Hematopoietic multipotent progenitor cell treated with erythropoietin and hydrocortisone succinate and interleukin-3 and kit ligand, for 17 days (in vitro differentiated cells): ENCODE data around the gene EML6.

ENCODE experiments used
- DNase-seq: peaks from one replicate; pipeline ENCODE4 v3.0.0-alpha.2; 2015; ENCODE audit warnings: low spot score

Gene EML6

DNA sequence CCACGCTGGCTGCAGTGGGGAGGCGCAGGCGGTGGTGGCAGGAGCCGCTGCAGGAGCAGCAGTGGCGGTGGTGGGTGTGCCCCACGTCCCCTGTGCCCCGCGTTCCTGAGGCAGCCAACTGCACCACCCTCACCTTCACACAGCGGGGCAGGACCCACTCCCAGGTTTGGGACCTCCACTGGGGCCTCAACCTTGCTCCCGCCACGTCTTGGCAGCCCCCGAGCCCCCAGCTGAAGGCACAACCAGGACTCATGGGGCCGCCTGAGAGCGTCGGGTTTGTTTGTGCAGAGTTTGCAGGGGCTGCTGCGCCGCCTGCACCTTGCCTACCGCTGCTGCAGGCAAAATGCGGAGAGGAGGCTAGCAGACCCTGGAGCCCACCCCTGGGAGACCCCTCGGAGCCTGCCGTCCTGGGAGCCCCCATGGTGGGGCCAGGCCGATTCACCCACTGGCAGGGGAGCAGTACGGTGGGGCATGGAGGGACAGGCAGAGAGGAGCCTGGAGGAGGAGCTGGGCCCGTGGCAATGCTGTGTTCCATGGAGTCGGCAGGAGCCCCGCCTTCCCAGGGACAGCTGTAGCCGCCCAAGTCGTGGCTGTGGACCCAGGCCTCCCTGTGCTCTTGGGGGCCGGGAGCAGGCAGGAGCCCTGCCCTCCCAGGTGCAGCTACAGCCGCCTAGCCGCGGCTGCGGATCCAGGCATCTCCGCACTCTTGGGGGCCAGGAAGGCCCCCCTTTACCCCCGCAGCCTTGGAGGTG, 14.7 kb upstream of the EML6 start:
- DNase-seq: no peak

DNA sequence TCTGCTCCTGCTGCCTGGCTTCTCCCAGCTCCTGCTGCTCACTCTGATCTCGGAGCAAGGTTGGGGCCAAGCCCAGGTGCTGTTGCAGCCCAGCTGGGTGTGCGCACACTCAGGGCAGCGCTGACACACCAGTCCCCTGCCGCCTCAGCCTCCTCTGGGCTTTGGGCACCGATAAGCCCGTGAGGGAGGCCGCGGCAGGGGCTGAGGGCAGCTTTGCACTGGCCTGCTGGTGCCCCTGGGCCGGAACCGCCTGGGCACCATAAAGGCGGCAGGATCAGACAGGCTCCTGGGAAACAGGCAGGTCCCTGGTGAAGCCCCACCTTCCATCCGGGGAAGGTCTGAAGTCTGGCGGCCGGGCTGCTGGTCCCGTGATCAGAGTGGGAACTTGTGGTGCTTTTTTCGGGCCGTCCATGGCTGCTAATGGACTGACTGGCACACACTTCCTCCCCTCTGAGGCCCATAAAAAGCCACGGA, 14.1 kb upstream of the EML6 start:
- DNase-seq: no peak

DNA sequence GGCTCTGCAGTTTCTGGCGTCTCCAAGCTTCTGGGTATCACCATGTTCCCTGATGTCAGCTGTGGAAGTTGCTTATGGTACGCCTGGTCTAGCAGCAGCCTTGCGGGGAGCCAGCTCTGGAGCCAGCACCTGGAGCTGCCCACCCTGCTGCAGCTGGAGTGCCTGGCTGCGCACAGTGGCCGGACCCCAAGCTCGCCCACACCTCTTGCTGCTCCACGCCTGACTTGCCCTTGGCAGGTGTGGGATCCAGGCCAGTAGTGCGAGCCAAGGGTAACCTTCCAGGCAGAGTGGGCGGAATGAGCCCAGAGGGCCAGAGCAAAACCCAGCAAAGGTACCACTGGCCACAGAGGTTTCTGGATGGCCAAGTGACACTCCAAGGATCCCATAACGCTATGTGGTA, 13.2 kb upstream of the EML6 start:
- no peak for DNase-seq

DNA sequence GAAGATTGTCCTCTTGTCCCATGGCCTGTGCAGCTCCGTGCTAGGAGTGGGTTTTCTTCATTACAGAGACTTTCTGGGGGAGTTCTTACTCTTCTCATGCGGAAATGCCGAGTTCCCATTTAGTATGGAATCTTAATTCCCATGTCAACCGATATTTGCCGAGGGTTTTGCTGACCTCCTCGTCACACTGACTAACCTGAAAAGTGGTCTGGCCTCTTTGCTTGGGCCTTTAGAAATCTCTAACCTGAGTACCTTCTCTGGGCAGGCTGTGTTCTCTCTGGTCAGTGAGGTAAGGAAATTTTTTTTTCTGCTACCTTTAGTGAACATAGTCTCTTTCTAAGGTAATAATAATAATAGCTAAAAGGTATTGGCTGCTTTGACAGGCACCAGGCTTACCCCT, 10.9 kb upstream of the EML6 start:
- no peak for DNase-seq

DNA sequence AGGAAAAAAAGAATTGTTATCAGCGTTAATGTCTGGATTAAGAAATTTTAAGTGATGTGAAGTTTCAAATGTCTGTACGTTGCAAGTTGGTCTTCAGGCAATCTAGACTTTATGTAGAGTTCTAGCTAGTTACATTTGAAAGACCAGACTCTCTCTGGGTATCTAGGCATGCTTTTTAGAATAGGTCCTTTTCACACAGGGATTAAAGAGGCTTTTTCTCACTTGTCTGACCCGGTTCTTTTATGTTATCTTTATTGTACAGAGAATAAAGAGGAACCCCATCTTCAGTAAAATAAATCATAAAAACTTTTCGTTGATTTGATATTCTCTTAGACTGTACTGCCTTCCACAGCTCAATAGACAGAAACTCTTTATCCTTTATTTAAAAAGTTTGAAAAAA, 8.5 kb upstream of the EML6 start:
- DNase-seq: no peak

DNA sequence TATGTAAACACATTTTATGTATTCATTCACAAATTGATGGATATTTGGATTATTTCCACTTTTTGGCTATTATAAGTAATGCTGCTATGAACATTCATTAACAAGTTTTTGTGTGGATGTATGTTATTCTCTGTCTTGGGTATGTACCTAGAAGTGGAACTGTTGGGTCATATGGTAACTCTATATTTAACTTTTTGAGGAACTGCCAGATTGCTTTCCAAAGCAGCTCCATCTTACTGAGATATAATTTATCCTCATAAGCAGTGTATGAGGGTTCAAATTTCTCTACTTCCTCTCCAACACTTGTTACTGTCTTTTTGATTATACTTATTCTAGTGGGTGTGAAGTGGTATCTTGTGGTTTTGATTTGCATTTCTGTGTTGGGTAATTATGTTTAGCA, 7.1 kb upstream of the EML6 start:
- DNase-seq: no peak

DNA sequence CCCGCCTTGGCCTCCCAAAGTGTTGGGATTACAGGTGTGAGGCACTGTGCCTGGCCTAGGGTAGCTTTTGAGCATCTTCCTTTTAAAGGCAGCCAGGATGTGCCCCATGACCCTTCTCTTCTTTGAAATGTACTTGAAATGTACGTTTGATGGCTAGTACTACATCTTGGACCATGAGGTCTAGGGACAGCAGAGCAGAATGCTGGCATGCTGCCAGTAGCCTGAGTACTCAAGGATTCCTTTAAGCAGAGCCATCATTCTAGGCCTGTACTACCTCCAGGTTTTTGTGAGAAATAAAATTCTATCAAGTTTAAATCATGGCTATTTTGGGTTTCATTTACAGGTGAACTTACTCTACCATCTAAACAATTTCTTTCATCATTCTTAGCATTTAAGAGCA, 2.9 kb upstream of the EML6 start:
- DNase-seq: no peak

DNA sequence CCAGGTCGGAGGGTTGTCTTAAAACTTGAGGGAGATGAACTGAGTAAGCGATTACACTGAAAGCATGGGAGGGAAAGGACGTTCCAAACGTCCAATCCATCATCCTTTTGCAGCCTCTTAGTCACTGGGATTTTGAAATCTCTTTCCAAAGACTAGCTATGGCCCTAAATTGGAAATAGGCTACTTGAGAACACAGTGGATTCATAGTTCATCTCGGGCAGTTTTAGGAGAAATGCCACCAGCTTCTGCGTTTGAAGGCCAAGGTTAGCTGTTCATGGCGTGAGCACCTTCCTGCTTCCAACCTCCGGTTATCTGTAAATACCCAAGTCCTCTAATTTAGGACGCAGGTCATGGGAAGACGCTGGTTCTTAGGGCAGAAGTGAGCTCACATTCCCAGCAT, 821 bp upstream of the EML6 start:
- DNase-seq: no peak

DNA sequence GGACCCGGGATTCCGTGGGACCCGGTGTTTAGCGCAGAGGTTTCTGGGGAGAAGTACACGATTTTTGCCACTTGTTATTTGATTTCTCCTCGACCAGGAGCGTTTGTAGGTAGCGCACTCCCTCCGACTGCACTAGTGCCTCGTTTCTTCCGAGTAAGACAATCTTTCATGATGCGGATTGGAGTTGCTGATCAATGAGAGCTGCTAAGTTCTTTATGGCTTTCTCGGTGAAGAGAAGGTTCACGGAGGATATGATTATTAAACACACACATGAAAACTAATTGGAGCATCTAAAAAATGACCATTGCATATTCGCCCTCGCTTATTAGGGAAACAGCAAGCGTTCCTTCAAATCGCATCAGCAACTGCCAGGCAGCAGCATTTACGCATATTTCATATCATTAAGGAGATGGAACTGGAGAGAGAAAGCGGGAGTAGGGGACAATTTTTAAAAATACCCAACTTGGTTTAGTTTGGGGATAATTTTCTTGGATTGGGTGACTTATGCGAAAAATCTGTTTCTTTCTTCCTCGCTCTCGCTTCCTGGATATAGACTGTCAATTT, 616 bp downstream of the EML6 start:
- no peak for DNase-seq

DNA sequence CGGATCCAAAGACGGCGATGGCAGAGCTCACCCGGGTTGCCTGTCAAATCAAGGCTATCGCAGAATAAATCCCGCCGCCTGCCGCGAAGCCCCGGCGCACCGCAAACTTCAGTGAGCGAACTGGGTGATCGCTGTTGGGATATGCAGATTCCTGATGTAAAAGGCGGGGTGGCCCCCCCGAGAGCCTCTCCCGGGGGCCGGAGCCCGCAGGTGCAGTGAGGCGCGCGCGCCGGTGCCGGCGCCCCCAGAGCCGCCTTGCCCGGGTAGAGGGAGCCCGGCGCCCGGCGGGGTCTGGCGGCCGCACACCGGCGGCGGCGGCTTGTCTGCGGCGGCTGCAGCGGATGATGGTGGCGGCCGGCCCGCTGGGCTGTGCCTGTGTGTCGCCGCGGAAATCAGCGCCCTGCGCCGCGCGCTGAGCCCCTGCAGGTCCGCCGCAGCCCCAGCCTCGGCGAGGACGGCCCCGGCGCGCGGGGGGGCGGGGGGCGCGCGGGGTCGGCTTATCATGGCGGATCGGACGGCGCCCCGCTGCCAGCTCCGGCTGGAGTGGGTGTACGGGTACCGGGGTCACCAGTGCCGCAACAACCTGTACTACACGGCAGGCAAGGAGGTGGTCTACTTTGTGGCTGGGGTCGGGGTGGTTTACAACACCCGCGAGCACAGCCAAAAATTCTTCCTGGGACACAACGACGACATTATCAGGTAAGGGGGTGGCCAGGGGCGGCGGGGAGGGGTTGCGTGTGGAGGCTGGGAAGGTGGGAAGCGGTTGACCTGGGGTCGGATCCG, 1.3 kb downstream of the EML6 start:
- DNase-seq: no peak

DNA sequence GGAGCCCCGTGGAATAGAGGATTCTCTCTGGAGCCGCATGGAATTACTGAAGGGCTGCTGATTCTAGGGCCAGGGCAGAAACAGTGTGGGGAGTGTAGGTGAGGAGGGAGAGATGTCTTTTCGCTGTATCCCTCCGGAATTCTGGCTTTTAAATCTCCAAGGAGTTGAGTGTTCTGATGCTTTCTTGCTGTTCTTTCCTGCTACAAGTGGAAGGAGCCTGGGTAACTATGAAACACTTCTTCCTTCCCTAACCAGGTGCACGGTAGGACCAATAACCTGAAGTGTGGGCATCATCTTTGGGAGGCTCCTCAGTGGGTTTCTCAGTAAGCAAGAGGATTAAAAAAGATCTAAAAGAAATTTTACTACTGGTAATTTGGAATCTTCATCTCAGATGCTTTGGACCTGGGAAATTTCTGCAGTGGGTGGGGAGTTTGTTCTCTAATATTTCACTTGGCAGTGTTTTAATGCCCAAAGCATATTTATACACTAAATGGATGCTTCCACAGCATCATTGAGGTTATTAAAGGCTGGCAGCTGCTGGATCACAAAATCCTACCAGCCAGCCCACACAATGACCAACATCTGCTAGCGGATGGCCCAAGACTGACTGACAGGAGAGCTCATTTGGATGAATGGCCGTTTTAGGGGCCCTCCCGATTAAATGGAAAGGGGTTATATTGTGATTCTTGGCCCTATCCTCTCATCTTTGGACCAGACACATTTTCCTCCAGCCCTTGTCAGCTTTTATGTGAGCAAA, 2.1 kb downstream of the EML6 start:
- DNase-seq: no peak

DNA sequence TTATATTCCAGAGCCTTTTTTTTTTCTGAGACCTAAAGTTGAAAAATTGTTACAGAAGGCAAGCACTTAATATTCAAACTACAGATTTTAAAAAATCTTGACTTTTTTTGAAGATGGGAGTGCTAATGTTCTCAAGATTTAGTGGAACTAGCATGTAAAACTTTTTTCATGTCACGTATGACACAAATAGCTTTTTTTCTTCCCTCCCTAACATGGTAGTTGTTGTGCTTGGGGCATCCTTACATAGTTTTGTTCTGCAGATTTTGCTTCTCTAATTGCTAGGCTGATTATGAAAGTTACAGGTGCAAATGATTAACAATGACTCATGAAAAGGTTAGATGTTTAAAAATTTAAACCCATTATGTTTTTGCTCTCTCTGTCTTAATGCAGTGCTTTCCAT, 3.0 kb downstream of the EML6 start:
- DNase-seq: no peak

DNA sequence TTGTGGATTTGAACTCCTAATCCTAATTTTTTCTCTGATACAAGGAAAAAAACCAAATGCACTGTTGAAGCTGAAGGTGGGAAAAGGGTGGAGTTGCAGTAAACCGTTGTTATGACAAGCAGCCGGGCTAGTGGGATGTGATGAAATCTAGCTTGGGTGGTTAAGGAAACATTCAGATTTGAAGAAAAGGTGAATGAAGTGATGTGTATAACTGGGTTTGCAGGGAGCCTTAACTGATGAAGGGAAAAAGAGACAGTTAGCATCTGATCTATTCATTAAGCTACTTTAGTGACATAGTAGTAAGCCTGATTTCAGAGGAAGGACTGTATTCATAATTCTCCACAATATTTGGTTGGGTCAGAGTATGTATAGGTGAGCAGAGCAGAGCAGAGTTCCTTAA, 3.5 kb downstream of the EML6 start:
- no peak for DNase-seq

DNA sequence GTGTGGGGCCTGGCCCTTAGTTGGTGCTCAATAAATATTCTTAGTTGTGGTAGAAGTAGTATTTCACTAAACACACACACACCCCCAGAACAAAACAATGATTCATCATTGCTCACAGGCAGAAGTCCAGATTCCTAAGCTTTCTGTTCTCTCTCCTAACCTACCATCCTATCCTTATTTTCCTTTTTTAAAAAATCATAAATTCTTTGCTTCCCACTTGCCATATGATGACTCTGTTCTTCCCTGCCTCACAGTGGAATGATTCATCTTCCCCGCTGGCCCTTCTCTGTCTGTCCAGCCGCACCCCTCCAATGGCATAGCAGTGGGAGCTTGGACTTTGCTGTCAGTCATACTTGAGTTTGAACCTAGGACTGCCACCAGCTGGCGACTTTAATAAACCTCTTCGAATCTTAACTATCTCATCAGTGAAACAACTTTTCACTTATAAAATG, 5.2 kb downstream of the EML6 start:
- DNase-seq: no peak

DNA sequence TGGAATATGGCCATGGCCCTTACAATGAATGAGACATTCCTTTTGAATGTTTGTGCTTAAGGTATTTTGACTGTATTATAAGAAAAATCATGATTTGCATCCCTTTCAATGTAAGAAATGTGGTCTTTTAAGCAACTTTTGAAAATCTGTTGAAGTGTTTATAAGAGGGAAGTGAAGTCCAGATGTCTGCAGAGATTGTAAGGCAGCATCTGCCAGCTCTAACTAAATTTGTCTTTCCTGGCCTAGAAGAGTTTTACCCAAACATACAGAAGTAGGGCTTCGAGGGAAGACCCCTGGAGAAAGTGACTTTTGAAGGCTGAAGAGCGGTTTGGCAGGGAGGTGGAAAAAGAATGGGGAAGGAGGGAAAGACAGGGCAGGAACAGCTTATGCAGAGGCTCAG, 12.2 kb downstream of the EML6 start:
- DNase-seq: no peak

DNA sequence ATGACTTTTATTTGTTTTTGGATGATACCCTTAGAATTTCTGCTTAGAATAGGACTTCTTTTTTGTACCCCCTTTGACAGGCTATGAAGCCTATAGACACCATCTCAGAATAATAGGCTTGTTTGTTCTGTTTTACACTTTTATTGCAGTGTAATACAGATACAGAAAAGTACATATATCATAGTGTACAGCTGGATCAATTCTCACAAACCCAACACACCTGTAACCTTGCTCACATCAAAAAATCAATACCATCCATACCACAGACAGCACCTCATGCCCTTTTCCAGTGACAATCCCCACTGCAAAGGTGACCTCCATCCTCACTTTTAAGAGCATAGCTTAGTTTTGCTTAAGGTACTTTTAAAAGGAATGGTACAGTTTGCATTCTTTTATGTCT, 14.8 kb downstream of the EML6 start:
- no peak for DNase-seq

DNA sequence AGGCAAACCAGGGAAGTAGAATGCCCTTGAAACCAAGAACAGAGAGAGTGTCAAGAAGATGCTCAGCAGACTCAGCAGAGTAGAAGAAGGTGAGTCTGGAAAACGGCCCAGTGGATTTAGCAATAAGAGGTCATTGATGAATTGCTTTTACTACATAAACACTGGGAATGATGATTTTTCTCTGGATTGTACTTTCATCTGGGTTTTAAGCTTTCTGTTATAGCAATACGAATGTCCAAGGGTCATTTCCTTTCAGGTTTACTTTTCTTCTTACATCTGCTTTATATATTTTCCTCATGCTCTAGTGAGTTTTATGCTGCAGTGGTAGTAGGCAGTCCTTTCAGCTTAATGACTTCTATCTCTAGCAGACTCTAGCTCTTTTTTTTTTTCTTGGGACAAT, 16.9 kb downstream of the EML6 start:
- DNase-seq: no peak

DNA sequence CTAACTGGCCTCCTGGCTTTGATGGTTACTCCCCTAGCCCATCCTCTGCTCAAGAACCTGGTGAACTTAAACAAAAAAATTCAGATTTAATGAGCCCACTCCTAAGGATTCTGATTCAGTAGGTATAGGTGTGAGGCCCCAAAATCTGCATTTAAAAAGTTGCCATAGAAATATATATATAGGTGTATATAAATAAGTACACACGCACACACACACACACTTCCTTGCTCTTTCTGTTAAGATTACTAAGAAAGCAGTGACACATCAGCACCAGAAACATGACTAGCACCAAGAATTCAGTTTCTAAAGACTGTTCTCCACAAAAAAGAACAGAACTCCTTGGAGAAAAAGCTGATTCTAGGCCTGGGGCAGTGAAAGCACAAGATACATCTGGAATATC, 17.8 kb downstream of the EML6 start:
- DNase-seq: no peak

DNA sequence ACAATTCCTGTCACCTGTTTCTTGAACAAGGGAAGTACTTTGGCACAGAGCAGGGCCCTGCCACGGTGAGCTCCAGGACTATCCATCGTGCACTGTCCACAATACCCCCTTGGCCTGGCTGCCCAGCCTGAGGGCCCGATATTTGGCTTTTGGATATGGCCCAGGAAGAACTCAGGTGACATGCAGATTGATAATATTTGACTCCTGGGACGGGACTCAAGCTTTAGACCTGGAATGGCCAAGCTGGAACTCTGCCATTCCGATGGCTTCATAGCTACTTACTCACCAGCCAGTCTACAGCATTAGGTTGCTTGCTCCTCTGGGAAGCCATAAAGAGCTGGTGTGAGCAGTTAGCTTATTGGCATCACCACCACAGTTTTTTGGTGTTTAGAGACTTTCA, 26.6 kb downstream of the EML6 start:
- no peak for DNase-seq

DNA sequence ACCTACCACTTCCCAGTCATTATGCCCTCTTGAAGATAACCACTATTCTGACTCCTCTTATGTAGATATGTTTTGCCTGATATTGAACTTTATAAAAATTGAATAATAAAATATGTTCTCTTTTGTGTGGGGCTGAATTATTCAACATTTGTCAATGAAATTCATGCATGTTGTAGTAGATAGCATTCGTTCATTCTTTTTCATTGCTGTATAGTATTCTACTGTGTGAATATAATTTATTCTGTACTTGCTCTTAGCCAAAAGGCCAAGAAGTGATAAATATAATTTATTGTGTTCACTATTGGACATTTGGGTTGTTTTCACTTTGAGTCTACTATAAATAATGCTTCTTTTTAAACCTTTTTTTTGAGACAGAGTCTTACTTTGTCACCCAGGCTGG, 29.0 kb downstream of the EML6 start:
- DNase-seq: no peak

DNA sequence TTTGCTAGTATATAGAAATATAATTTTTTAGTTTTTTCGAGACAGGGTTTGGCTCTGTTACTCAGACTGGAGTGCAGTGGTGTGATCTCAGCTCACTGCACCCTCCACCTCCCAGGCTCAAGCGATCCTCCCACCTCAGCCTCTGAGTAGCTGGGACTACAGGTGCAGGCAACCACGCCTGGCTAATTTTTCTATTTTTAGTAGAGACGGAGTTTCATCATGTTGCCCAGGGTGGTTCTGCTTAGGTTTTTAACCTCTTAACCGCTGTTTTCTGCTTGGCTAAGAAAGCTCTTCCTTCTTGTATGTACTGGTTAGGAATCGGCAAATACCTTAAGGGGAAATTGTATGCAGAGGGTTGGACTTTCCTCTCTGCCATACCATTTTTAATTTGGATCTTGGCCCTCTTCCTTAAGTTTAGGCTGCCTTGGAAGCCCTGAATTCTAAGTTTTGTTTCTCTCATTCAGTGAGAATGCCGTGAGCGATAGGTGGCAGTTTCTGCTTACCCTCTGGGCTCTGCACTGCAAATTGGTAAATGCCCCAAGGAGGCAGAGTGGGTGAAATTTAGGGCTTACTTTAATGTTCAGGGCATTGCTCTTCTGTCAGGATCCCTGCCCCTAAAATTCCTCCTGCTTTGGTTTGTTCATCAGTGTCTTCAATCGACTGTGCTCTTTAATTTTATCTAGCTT, 32.3 kb downstream of the EML6 start:
- no peak for DNase-seq

DNA sequence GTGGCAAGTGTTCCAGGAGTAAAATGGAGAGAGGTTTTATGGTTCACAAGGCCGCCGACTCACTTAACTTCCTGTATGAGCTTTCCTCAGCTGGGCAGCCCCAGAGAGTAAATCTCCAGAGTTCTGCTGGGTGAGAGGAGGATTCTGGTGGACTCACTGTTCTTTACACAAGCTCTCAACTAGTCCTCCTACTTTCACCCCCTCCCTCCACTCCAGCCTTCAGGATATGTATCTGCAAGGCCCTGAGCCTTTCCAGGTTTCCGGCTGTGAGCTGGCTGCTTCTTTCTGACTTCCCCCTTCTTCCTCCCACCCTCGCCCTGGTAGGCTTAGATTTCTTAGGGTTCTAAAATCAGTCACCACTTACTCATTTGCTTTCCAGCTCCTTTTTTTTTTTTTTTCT, 34.0 kb downstream of the EML6 start:
- no peak for DNase-seq
